H9 (cell line): Measurements from ENCODE around the gene LRRC3. TPM values are rescaled to one million over a fixed set of nuclear protein-coding genes. Genes with fewer than 3 reads are reported as not detected.

Experiments
- DNase-seq: peaks from one replicate; pipeline ENCODE4 v3.0.0-alpha.2; 2017
- H2AFZ ChIP-seq: one replicate; pipeline ENCODE4 v1.6.1; 2013; ENCODE audit warnings: mild to moderate bottlenecking, low read length, control low read depth, moderate library complexity
- H2AK5ac ChIP-seq: 2 replicates; pipeline ENCODE4 v1.6.1; 2013; ENCODE audit warnings: low read length, control low read depth, mixed read lengths; ENCODE audit not compliant: insufficient read length
- H2BK120ac ChIP-seq: one replicate; pipeline ENCODE4 v1.6.1; 2013; ENCODE audit warnings: low read depth, mild to moderate bottlenecking, low read length, control low read depth, inconsistent platforms; ENCODE audit not compliant: poor library complexity, severe bottlenecking
- H2BK12ac ChIP-seq: 2 replicates; pipeline ENCODE4 v1.6.1; 2013; ENCODE audit warnings: low read length, control low read depth, mixed read lengths, low read depth; ENCODE audit not compliant: insufficient read length
- H2BK15ac ChIP-seq: 2 replicates; pipeline ENCODE4 v1.6.1; 2013; ENCODE audit warnings: low read depth, low read length, control low read depth
- H2BK20ac ChIP-seq: one replicate; pipeline ENCODE4 v1.6.1; 2013; ENCODE audit warnings: low read depth, mild to moderate bottlenecking, low read length, control low read depth, inconsistent platforms; ENCODE audit not compliant: poor library complexity, severe bottlenecking
- H2BK5ac ChIP-seq: 2 replicates; pipeline ENCODE4 v1.6.1; 2013; ENCODE audit warnings: low read length, control low read depth, mixed read lengths; ENCODE audit not compliant: insufficient read length
- H3K14ac ChIP-seq: 2 replicates; pipeline ENCODE4 v1.6.1; 2013; ENCODE audit warnings: low read length, control low read depth; ENCODE audit not compliant: insufficient read depth
- H3K18ac ChIP-seq: 2 replicates; pipeline ENCODE4 v1.6.1; 2013; ENCODE audit warnings: low read depth, mild to moderate bottlenecking, mixed read lengths, low read length, control low read depth; ENCODE audit not compliant: insufficient read length
- H3K23ac ChIP-seq: 2 replicates; pipeline ENCODE4 v1.6.1; 2013; ENCODE audit warnings: low read length, control low read depth, mixed read lengths, low read depth; ENCODE audit not compliant: insufficient read length
- H3K23me2 ChIP-seq: 2 replicates; pipeline ENCODE4 v1.6.1; 2013; ENCODE audit warnings: low read depth, mild to moderate bottlenecking, mixed read lengths, low read length, control low read depth; ENCODE audit not compliant: insufficient read length, poor library complexity, severe bottlenecking
- H3K27ac ChIP-seq: 2 replicates; pipeline ENCODE4 v1.5.1; 2013; ENCODE audit warnings: low read length, control low read depth, mixed read lengths, low read depth; ENCODE audit not compliant: insufficient read length
- H3K27me3 ChIP-seq: 2 replicates; pipeline ENCODE4 v1.6.1; 2013; ENCODE audit warnings: low read length, control low read depth, inconsistent platforms; ENCODE audit not compliant: insufficient read depth
- H3K4ac ChIP-seq: 2 replicates; pipeline ENCODE4 v1.6.1; 2013; ENCODE audit warnings: low read depth, mild to moderate bottlenecking, control low read depth, inconsistent platforms, low read length, moderate library complexity
- H3K4me1 ChIP-seq: 2 replicates; pipeline ENCODE4 v1.6.1; 2013; ENCODE audit warnings: low read length, control low read depth, inconsistent platforms; ENCODE audit not compliant: insufficient read depth
- H3K4me2 ChIP-seq: 2 replicates; pipeline ENCODE4 v1.6.1; 2013; ENCODE audit warnings: low read length, control low read depth, mixed read lengths; ENCODE audit not compliant: insufficient read length, insufficient read depth
- H3K56ac ChIP-seq: 2 replicates; pipeline ENCODE4 v1.6.1; 2013; ENCODE audit warnings: low read depth, mild to moderate bottlenecking, mixed read lengths, low read length, control low read depth; ENCODE audit not compliant: insufficient read length
- H3K79me1 ChIP-seq: 2 replicates; pipeline ENCODE4 v1.6.1; 2013; ENCODE audit warnings: low read depth, mild to moderate bottlenecking, moderate library complexity, low read length, control low read depth, inconsistent platforms; ENCODE audit not compliant: insufficient read depth, poor library complexity, severe bottlenecking
- H3K79me2 ChIP-seq: 2 replicates; pipeline ENCODE4 v1.6.1; 2013; ENCODE audit warnings: low read length, control low read depth, inconsistent platforms; ENCODE audit not compliant: insufficient read depth
- H3K9ac ChIP-seq: 2 replicates; pipeline ENCODE4 v1.6.1; 2013; ENCODE audit warnings: low read length, control low read depth, mixed read lengths; ENCODE audit not compliant: insufficient read length; ENCODE audit errors: extremely low read depth
- H3K9me3 ChIP-seq: one replicate; pipeline ENCODE4 v1.6.1; 2013; ENCODE audit warnings: low read depth, low read length, inconsistent platforms; ENCODE audit not compliant: control insufficient read depth
- H3T11ph ChIP-seq: one replicate; pipeline ENCODE4 v1.6.1; 2013; ENCODE audit warnings: mild to moderate bottlenecking, low read length, control low read depth, inconsistent platforms
- H4K20me1 ChIP-seq: one replicate; pipeline ENCODE4 v1.6.1; 2013; ENCODE audit not compliant: control insufficient read depth, insufficient read length, insufficient read depth
- H4K5ac ChIP-seq: 2 replicates; pipeline ENCODE4 v1.6.1; 2013; ENCODE audit warnings: low read depth, mild to moderate bottlenecking, mixed read lengths, low read length, control low read depth; ENCODE audit not compliant: insufficient read length
- H4K8ac ChIP-seq: replicated peaks from 2 replicates; pipeline ENCODE4 v1.6.1; 2013; ENCODE audit warnings: low read length, control low read depth, mixed read lengths, low read depth; ENCODE audit not compliant: insufficient read length
- H4K91ac ChIP-seq: 2 replicates; pipeline ENCODE4 v1.6.1; 2013; ENCODE audit warnings: low read depth, mild to moderate bottlenecking, moderate library complexity, mixed read lengths, low read length, control low read depth; ENCODE audit not compliant: insufficient read length
- H3K27ac Mint-ChIP-seq, 3 experiments: 2 replicates in 2 of 3; 3 replicates in 1 of 3; pipeline ENCODE4 v1.8.0; 2020 to 2021; ENCODE audit warnings: mixed read lengths in 3 of 3, mild to moderate bottlenecking in 1 of 3, moderate library complexity in 1 of 3
- H3K27me3 Mint-ChIP-seq: 2 replicates; pipeline ENCODE4 v1.8.0; 2021; ENCODE audit warnings: low read depth, mild to moderate bottlenecking, moderate library complexity, mixed read lengths
- H3K36me3 Mint-ChIP-seq, 3 experiments: 2 replicates in 2 of 3; 3 replicates in 1 of 3; pipeline ENCODE4 v1.8.0; 2020 to 2021; ENCODE audit warnings: low read depth in 3 of 3, mixed read lengths in 3 of 3; ENCODE audit not compliant: insufficient read depth in 1 of 3
- H3K4me1 Mint-ChIP-seq, 2 experiments: 2 replicates each; pipeline ENCODE4 v1.8.0; 2020; ENCODE audit warnings: mixed read lengths in 2 of 2
- H3K4me3 Mint-ChIP-seq, 2 experiments: 2 replicates in 1 of 2; 3 replicates in 1 of 2; pipeline ENCODE4 v1.8.0; 2020 to 2021; ENCODE audit warnings: mild to moderate bottlenecking in 2 of 2, mixed read lengths in 2 of 2, moderate library complexity in 1 of 2
- H3K9me3 Mint-ChIP-seq, 2 experiments: 2 replicates in 1 of 2; 3 replicates in 1 of 2; pipeline ENCODE4 v1.8.0; 2020; ENCODE audit warnings: mild to moderate bottlenecking in 2 of 2, mixed read lengths in 2 of 2, moderate library complexity in 1 of 2
- WGBS: extraction: QIAGEN DNeasy Blood & Tissue Kit; methylation state at CpG from one replicate; pipeline ENCODE4 v1.1.7; 2013; ENCODE audit warnings: missing lambda C conversion rate, low lambda C conversion rate, mixed read lengths; ENCODE audit not compliant: insufficient read length; ENCODE audit errors: extremely low coverage; 5-methylcytosine and 5-hydroxymethylcytosine counted together
- total RNA-seq: library from RNA; stranded (reverse); gene quantifications from 2 replicates; pipeline ENCODE4 v1.2.1, GENCODE V29; 2021
- TF ChIP-seq, protein P1 (sequence below): fragments of 200-600 bp; sonication (generic); conservative IDR thresholded peaks from 3 replicates; pipeline ENCODE4 v1.8.0; 2021; ENCODE audit warnings: antibody characterized with exemption, mild to moderate bottlenecking

Gene LRRC3
- total RNA-seq, 1 experiment from 2014 or later: 3.1 TPM

DNA sequence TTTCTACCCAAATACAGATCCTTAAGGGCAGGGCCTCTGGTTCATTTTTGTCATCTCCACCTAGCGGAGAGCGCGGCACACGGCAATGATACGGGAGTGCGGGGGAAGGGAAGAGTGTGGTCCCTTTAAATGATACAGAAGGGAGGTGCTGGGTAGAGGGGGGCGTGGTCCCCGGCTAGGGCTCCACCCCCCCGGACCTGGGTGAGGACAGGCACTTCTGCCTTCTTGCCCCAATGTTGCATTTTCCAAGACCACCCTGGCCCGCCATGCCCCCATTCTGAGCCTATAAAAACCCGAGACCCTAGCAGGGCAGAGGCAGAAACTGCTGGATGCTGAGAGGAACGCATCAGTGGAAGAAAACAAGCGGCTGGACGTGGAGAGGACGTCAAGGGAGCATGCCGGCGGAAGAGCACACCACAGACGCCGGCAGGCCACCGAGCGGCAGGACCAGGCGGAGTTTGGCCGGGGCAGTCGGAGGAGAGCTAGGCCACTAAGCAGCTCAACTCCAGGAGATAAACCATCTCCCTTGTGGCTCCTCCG lies 30.0 kb downstream of the LRRC3 start:
- H3K23me2 ChIP-seq: peaks cover 3% of the 10 kb centered on the region
- peaks cover 7% of the 10 kb centered on the region in 2 experiments; a peak in 3 of 5 replicates for H3K9me3 Mint-ChIP-seq
- TF ChIP-seq, protein P1, sequence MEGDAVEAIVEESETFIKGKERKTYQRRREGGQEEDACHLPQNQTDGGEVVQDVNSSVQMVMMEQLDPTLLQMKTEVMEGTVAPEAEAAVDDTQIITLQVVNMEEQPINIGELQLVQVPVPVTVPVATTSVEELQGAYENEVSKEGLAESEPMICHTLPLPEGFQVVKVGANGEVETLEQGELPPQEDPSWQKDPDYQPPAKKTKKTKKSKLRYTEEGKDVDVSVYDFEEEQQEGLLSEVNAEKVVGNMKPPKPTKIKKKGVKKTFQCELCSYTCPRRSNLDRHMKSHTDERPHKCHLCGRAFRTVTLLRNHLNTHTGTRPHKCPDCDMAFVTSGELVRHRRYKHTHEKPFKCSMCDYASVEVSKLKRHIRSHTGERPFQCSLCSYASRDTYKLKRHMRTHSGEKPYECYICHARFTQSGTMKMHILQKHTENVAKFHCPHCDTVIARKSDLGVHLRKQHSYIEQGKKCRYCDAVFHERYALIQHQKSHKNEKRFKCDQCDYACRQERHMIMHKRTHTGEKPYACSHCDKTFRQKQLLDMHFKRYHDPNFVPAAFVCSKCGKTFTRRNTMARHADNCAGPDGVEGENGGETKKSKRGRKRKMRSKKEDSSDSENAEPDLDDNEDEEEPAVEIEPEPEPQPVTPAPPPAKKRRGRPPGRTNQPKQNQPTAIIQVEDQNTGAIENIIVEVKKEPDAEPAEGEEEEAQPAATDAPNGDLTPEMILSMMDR: peak; percentile 73
- no peak overlapping the region for H3K14ac ChIP-seq
- H3K56ac ChIP-seq: no peak overlapping the region
- no peak overlapping the region for H3K27ac ChIP-seq
- DNase-seq: peak; percentile 94
- no peak overlapping the region for H2BK12ac ChIP-seq
- no peak overlapping the region for H2AK5ac ChIP-seq
- no peak overlapping the region for H4K5ac ChIP-seq
- H2BK120ac ChIP-seq: no peak overlapping the region
- peak overlapping the region; percentile 63 for H3K18ac ChIP-seq
- no peak overlapping the region for H4K91ac ChIP-seq
- H3K9ac ChIP-seq: peak overlapping the region; percentile 23
- no peaks in the 10 kb centered on the region for H4K20me1 ChIP-seq
- no peak overlapping the region for H2BK15ac ChIP-seq
- no peak overlapping the region for H2BK5ac ChIP-seq
- H3K27me3 ChIP-seq: no peaks in the 10 kb centered on the region
- WGBS: no CpG with 5 or more reads among the region's 25 CpGs
- no peak overlapping the region for H3T11ph ChIP-seq
- H3K79me2 ChIP-seq: peaks cover 7% of the 10 kb centered on the region; the same call in 1 of the 2 replicates
- peak overlapping the region; percentile 86 for H3K4me2 ChIP-seq
- H2BK20ac ChIP-seq: no peak overlapping the region
- peak overlapping the region; percentile 84 to 88 for H3K4me3 Mint-ChIP-seq
- H3K36me3 Mint-ChIP-seq: peaks cover 5 to 10% (median 9%) of the 10 kb centered on the region in 3 experiments
- H2AFZ ChIP-seq: no peak overlapping the region
- no peak overlapping the region for H4K8ac ChIP-seq
- no peak overlapping the region for H3K4ac ChIP-seq
- no peaks in the 10 kb centered on the region; the same call in 1 of the 2 replicates for H3K4me1 ChIP-seq
- no peak overlapping the region for H3K23ac ChIP-seq
- H3K27me3 Mint-ChIP-seq: no peaks in the 10 kb centered on the region
- H3K27ac Mint-ChIP-seq: peak overlapping the region in 2 of 3 experiments; percentile 85 to 92; a peak in 3 of 7 replicates
- H3K9me3 ChIP-seq: no peaks in the 10 kb centered on the region
- H3K79me1 ChIP-seq: peaks cover 3% of the 10 kb centered on the region
- peaks cover 18 to 31% of the 10 kb centered on the region in 2 experiments for H3K4me1 Mint-ChIP-seq
